DND-41 (cell line): Measurements from ENCODE around the gene FTO.

Experiments used
- ATAC-seq: fragments of 200-7000 bp; cut with Tn5 transposase; 3 replicates; pipeline ENCODE4 v1.9.1; 2021; ENCODE audit warnings: low read depth; ENCODE audit not compliant: insufficient read depth
- DNase-seq: peaks from one replicate; pipeline ENCODE4 v3.0.0-alpha.2; 2020
- H2AFZ ChIP-seq: 2 replicates; pipeline ENCODE4 v1.6.0; 2012; ENCODE audit warnings: low read depth, low read length
- H3K27ac ChIP-seq: 2 replicates; pipeline ENCODE4 v1.5.1; 2012; ENCODE audit warnings: low read length, inconsistent platforms
- H3K27me3 ChIP-seq: fragments of 200-600 bp; sonication (generic); 2 replicates; pipeline ENCODE4 v1.6.0; 2012; ENCODE audit warnings: low read length, mild to moderate bottlenecking, inconsistent platforms; ENCODE audit not compliant: insufficient read depth, poor library complexity
- H3K36me3 ChIP-seq: 2 replicates; pipeline ENCODE4 v1.5.1; 2012; ENCODE audit warnings: low read length, inconsistent platforms; ENCODE audit not compliant: insufficient read depth
- H3K4me1 ChIP-seq: 2 replicates; pipeline ENCODE4 v1.5.1; 2012; ENCODE audit warnings: mild to moderate bottlenecking, low read length; ENCODE audit not compliant: insufficient read depth
- H3K4me2 ChIP-seq: 2 replicates; pipeline ENCODE4 v1.6.0; 2012; ENCODE audit warnings: mild to moderate bottlenecking, moderate library complexity, low read length, inconsistent platforms; ENCODE audit not compliant: insufficient read depth
- H3K4me3 ChIP-seq, 2 experiments: fragments of 200-600 bp in 1 of 2; shearing (Covaris generic) in 1 of 2; 2 replicates each; pipeline ENCODE4 v1.5.1; 2012 to 2016; ENCODE audit warnings: inconsistent platforms in 2 of 2, low read length in 2 of 2, mild to moderate bottlenecking in 2 of 2, low read depth in 1 of 2, moderate library complexity in 1 of 2
- H3K79me2 ChIP-seq: 2 replicates; pipeline ENCODE4 v1.6.0; 2012; ENCODE audit warnings: low read length, inconsistent platforms; ENCODE audit not compliant: insufficient read depth
- H3K9ac ChIP-seq: 2 replicates; pipeline ENCODE4 v1.6.0; 2012; ENCODE audit warnings: low read depth, mild to moderate bottlenecking, inconsistent platforms, low read length, moderate library complexity
- H3K9me3 ChIP-seq: 2 replicates; pipeline ENCODE4 v1.5.1; 2012; ENCODE audit warnings: low read length, moderate library complexity, mild to moderate bottlenecking, inconsistent platforms; ENCODE audit not compliant: insufficient read depth, severe bottlenecking
- H4K20me1 ChIP-seq: 2 replicates; pipeline ENCODE4 v1.6.0; 2012; ENCODE audit warnings: low read length; ENCODE audit not compliant: insufficient read depth
- CTCF ChIP-seq: IDR thresholded peaks from 2 replicates; pipeline ENCODE4 v1.5.1; 2012; ENCODE audit warnings: borderline replicate concordance, low read length, moderate library complexity, mild to moderate bottlenecking; ENCODE audit not compliant: poor library complexity, severe bottlenecking; ENCODE audit errors: extremely low read depth
- EZH2 ChIP-seq: IDR thresholded peaks from 3 replicates; pipeline ENCODE4 v1.6.1; 2012; ENCODE audit warnings: borderline replicate concordance, low read depth, mild to moderate bottlenecking, moderate library complexity, low read length, inconsistent platforms; ENCODE audit not compliant: severe bottlenecking

Gene FTO

DNA sequence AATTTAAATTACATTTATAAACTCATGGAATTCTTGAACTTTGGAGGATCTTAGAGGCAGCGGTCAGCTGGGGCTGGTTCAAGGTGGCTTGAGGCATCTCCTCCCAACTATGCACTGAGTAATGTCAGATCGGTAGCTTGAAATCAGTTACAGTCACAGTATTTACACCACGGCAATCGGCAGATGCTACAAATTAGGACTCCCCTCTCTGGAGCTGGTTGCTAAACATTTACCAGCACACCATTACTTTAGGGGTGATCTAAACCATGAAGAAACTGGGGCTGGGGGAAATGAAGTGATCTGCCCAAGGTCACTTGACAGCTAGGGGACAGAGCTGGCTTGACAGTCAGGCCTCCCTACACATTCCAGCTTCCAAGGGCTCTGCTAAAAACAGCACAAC, 445.0 kb downstream of the FTO start:
- H2AFZ ChIP-seq: no peak overlapping the region
- no peak for DNase-seq
- no peak for ATAC-seq
- no peak for TF ChIP-seq EZH2
- no peak for TF ChIP-seq CTCF
- no peaks in the 10 kb centered on the region for H3K27me3 ChIP-seq
- no peaks in the 10 kb centered on the region for H3K9me3 ChIP-seq
- H4K20me1 ChIP-seq: no peaks in the 10 kb centered on the region
- H3K79me2 ChIP-seq: no peaks in the 10 kb centered on the region
- no peak overlapping the region for H3K4me2 ChIP-seq
- H3K27ac ChIP-seq: no peak overlapping the region
- H3K36me3 ChIP-seq: no peaks in the 10 kb centered on the region
- H3K4me3 ChIP-seq: no peak overlapping the region
- H3K9ac ChIP-seq: no peak overlapping the region
- H3K4me1 ChIP-seq: peaks cover 27% of the 10 kb centered on the region

DNA sequence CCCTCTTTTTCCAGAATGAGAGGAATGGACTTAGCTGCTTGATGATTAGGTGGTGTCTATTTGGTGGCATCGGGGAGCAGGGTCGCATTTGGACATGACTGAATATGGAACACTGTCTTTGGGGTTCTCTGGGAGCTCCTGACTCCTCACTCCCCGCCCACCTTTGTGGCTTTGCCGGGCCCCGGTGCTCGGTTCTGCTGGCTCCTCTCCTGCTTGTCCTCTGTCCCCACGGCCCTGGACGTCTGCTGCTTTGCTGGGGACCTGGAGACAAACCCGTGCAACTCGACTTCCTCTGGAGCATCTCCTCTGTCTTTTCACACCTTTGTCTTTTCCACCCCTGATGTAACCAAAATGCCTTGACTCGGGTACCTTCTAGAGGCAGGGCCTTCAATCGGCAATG, 446.9 kb downstream of the FTO start:
- no peaks in the 10 kb centered on the region for H4K20me1 ChIP-seq
- TF ChIP-seq CTCF: no peak
- no peak for TF ChIP-seq EZH2
- no peak for ATAC-seq
- no peak overlapping the region for H3K4me2 ChIP-seq
- DNase-seq: no peak
- no peaks in the 10 kb centered on the region for H3K36me3 ChIP-seq
- H2AFZ ChIP-seq: no peak overlapping the region
- H3K9ac ChIP-seq: no peak overlapping the region
- H3K27ac ChIP-seq: no peak overlapping the region
- H3K27me3 ChIP-seq: no peaks in the 10 kb centered on the region
- no peaks in the 10 kb centered on the region for H3K9me3 ChIP-seq
- no peak overlapping the region for H3K4me3 ChIP-seq
- H3K4me1 ChIP-seq: peaks cover 10% of the 10 kb centered on the region
- no peaks in the 10 kb centered on the region for H3K79me2 ChIP-seq

- H3K36me3 ChIP-seq: no peaks in the 10 kb centered on the region
- H3K27me3 ChIP-seq: no peaks in the 10 kb centered on the region
- H4K20me1 ChIP-seq: no peaks in the 10 kb centered on the region
- no peak for ATAC-seq
- TF ChIP-seq EZH2 (no peak), CTCF (no peak)
- no peak overlapping the region for H3K4me3 ChIP-seq
- H3K4me2 ChIP-seq: no peak overlapping the region
- no peaks in the 10 kb centered on the region for H3K79me2 ChIP-seq
- no peak overlapping the region for H3K9ac ChIP-seq
- H2AFZ ChIP-seq: no peak overlapping the region
- H3K27ac ChIP-seq: no peak overlapping the region
- H3K4me1 ChIP-seq: peaks cover 9% of the 10 kb centered on the region
- no peak for DNase-seq
- H3K9me3 ChIP-seq: no peaks in the 10 kb centered on the region
Observed at GRCh38 chr16:54152362-54153239, 448.6 kb downstream of the FTO start.
